Ovary (tissue), 3 donors: ENCODE data around the gene EML6.

Source experiments
- POLR2A ChIP-seq: fragments of 450-650 bp; IDR thresholded peaks from one replicate; pipeline ENCODE4 v1.6.1; 2017; ENCODE audit warnings: antibody characterized with exemption, mild to moderate bottlenecking, moderate library complexity
- TF ChIP-seq, protein P1 (sequence below), 3 donors: fragments of 450-650 bp in 2 of 3; fragments of 200-600 bp in 1 of 3; IDR thresholded peaks; one replicate each; pipeline versions ENCODE4 v1.5.1 to v1.8.0; 2016 to 2022; ENCODE audit warnings: antibody characterized with exemption in 3 of 3, mild to moderate bottlenecking in 1 of 3
- donor health status: DM: no; HTN: no; CAD: no.

DNA sequence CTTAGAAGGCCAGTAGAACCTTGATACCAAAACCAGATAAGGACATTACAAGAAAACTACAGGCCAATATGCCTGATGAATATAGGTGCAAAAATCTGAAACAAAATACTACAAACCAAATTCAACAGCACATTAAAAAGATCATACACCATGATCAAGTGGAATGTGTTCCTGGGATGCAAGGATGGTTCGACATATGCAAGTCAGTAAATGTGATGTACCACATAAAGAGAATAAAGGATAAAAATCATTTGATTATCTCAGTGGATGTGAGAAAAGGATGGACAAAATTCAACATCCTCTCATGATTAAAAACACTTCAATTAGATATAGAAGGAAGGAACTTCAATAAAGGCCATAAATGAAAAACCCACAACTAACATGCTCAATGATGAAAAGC, 197.2 kb downstream of the EML6 start:
- TF ChIP-seq, protein P1, sequence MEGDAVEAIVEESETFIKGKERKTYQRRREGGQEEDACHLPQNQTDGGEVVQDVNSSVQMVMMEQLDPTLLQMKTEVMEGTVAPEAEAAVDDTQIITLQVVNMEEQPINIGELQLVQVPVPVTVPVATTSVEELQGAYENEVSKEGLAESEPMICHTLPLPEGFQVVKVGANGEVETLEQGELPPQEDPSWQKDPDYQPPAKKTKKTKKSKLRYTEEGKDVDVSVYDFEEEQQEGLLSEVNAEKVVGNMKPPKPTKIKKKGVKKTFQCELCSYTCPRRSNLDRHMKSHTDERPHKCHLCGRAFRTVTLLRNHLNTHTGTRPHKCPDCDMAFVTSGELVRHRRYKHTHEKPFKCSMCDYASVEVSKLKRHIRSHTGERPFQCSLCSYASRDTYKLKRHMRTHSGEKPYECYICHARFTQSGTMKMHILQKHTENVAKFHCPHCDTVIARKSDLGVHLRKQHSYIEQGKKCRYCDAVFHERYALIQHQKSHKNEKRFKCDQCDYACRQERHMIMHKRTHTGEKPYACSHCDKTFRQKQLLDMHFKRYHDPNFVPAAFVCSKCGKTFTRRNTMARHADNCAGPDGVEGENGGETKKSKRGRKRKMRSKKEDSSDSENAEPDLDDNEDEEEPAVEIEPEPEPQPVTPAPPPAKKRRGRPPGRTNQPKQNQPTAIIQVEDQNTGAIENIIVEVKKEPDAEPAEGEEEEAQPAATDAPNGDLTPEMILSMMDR (IDR thresholded peaks at IDR 0.05) = no peak
- no peak for TF ChIP-seq POLR2A
